ENCODE data around the gene CCDC122. TPM values are rescaled to one million over a fixed set of nuclear protein-coding genes. Genes with fewer than 3 reads are reported as not detected.

The CCDC122 gene
- total RNA-seq, 2 experiments from 2014 or later: 0.52 to 0.64 TPM

- H3K27me3 Mint-ChIP-seq: no peaks in the 10 kb centered on the region
- Histone ChIP-seq H3K9me3 (ENCODE audit: control insufficient read depth in 1 of 2, insufficient read depth in 1 of 2, low read length in 2 of 2) (no peaks in the 10 kb centered on the region), H3K27ac (ENCODE audit: low read depth in 1 of 2, low read length in 2 of 2) (no peak overlapping the region), H3K36me3 (ENCODE audit: insufficient read depth, low read length) (no peaks in the 10 kb centered on the region), H3K4me3 (ENCODE audit: low read length) (no peak overlapping the region), H3K4me1 (ENCODE audit: insufficient read depth, low read length) (no peaks in the 10 kb centered on the region), H3K27me3 (ENCODE audit: control insufficient read depth in 1 of 2, insufficient read depth in 2 of 2, low read length in 2 of 2) (no peaks in the 10 kb centered on the region)
- no peaks in the 10 kb centered on the region for H3K36me3 Mint-ChIP-seq (ENCODE audit: low read depth)
- H3K4me1 Mint-ChIP-seq (ENCODE audit: low read depth): no peaks in the 10 kb centered on the region
- peak; percentile 14 for TF ChIP-seq CTCF (IDR thresholded peaks at IDR 0.05)
- ChIA-PET POLR2A (no interaction called here), CTCF (interaction anchor here (0.6 kb wide), 1 partner anchor 16 kb away, joined by 3 read pairs; no protein-coding TSS in a partner anchor)
- intact Hi-C loops (cut with DNase I, micrococcal nuclease): no loop called here
- ATAC-seq (ENCODE audit: poor library complexity): no peak
- H3K27ac Mint-ChIP-seq: no peak overlapping the region
- H3K9me3 Mint-ChIP-seq: no peaks in the 10 kb centered on the region
- H3K4me3 Mint-ChIP-seq: no peak overlapping the region
- no peak for DNase-seq
Measured at GRCh38 chr13:43894438-43894837, 14.9 kb upstream of the CCDC122 start.

- H3K9me3 ChIP-seq (ENCODE audit: control insufficient read depth in 1 of 2, insufficient read depth in 1 of 2, low read length in 2 of 2): no peaks in the 10 kb centered on the region
- intact Hi-C loops (cut with DNase I, micrococcal nuclease): no loop called here
- H3K4me1 ChIP-seq (ENCODE audit: insufficient read depth, low read length): peaks cover 8% of the 10 kb centered on the region
- Mint-ChIP-seq H3K36me3 (ENCODE audit: low read depth) (no peaks in the 10 kb centered on the region), H3K9me3 (no peaks in the 10 kb centered on the region), H3K4me1 (ENCODE audit: low read depth) (peaks cover 8% of the 10 kb centered on the region), H3K4me3 (no peak overlapping the region), H3K27me3 (peaks cover 16% of the 10 kb centered on the region), H3K27ac (no peak overlapping the region)
- no peak overlapping the region for H3K27ac ChIP-seq (ENCODE audit: low read depth in 1 of 2, low read length in 2 of 2)
- CTCF ChIA-PET: interaction anchor here (0.6 kb wide), 1 partner anchor 381 kb away, joined by 3 read pairs; no protein-coding TSS in a partner anchor
- H3K27me3 ChIP-seq (ENCODE audit: control insufficient read depth in 1 of 2, insufficient read depth in 2 of 2, low read length in 2 of 2): no peaks in the 10 kb centered on the region
- POLR2A ChIA-PET: no interaction called here
- H3K4me3 ChIP-seq (ENCODE audit: low read length): no peak overlapping the region
- no peak for TF ChIP-seq CTCF (IDR thresholded peaks at IDR 0.05)
- H3K36me3 ChIP-seq (ENCODE audit: insufficient read depth, low read length): no peaks in the 10 kb centered on the region
- no peak for DNase-seq
- ATAC-seq (ENCODE audit: poor library complexity): no peak
Measured at GRCh38 chr13:43884222-43884621, 4.7 kb upstream of the CCDC122 start.

- Mint-ChIP-seq H3K9me3 (no peaks in the 10 kb centered on the region), H3K36me3 (ENCODE audit: low read depth) (no peaks in the 10 kb centered on the region), H3K4me1 (ENCODE audit: low read depth) (peaks cover 10% of the 10 kb centered on the region), H3K27me3 (peaks cover 16% of the 10 kb centered on the region), H3K27ac (no peak overlapping the region), H3K4me3 (no peak overlapping the region)
- no peaks in the 10 kb centered on the region for H3K36me3 ChIP-seq (ENCODE audit: insufficient read depth, low read length)
- CTCF ChIA-PET: interaction anchor here (0.6 kb wide), 1 partner anchor 382 kb away, joined by 3 read pairs; no protein-coding TSS in a partner anchor
- H3K27me3 ChIP-seq (ENCODE audit: control insufficient read depth in 1 of 2, insufficient read depth in 2 of 2, low read length in 2 of 2): no peaks in the 10 kb centered on the region
- H3K4me3 ChIP-seq (ENCODE audit: low read length): no peak overlapping the region
- no peak for DNase-seq
- no peak for ATAC-seq (ENCODE audit: poor library complexity)
- H3K27ac ChIP-seq (ENCODE audit: low read depth in 1 of 2, low read length in 2 of 2): no peak overlapping the region
- peaks cover 14% of the 10 kb centered on the region for H3K4me1 ChIP-seq (ENCODE audit: insufficient read depth, low read length)
- H3K9me3 ChIP-seq (ENCODE audit: control insufficient read depth in 1 of 2, insufficient read depth in 1 of 2, low read length in 2 of 2): no peaks in the 10 kb centered on the region
- intact Hi-C loops (cut with DNase I, micrococcal nuclease): no loop called here
- no peak for TF ChIP-seq CTCF (IDR thresholded peaks at IDR 0.05)
- POLR2A ChIA-PET: no interaction called here
Measured at GRCh38 chr13:43883631-43884030, 4.1 kb upstream of the CCDC122 start.
